ENCODE results near the gene SPRING1. TPM values are rescaled to one million over a fixed set of nuclear protein-coding genes. Genes with fewer than 3 reads are reported as not detected.

The SPRING1 gene
- total RNA-seq, 2 donors from 2014 or later, result 13.4 to 36.8 TPM

GRCh38 chr12:116727891-116728290 lies 10.0 kb downstream of the SPRING1 start:
- Histone ChIP-seq H3K4me3 (no peak overlapping the region), H3K9me3 (no peaks in the 10 kb centered on the region), H3K27me3 (replicated peaks; ENCODE audit: insufficient read depth) (no peaks in the 10 kb centered on the region), H3K36me3 (no peaks in the 10 kb centered on the region), H3K27ac (no peak overlapping the region), H3K4me1 (ENCODE audit: control insufficient read depth in 1 of 2, low read depth in 2 of 2) (no peaks in the 10 kb centered on the region)
- no peak for ATAC-seq (ENCODE audit: insufficient number of reproducible peaks, low FRiP score, low read depth)
- no peak for DNase-seq (ENCODE audit: low spot score)
- no peak for TF ChIP-seq CTCF (IDR thresholded peaks at IDR 0.05)

- no peak for TF ChIP-seq CTCF (IDR thresholded peaks at IDR 0.05)
These were observed 10.6 kb downstream of the SPRING1 start for GRCh38 chr12:116727261-116727660.

GRCh38 chr12:116726694-116727093 lies 11.2 kb downstream of the SPRING1 start:
- H3K4me1 ChIP-seq (ENCODE audit: control insufficient read depth in 1 of 2, low read depth in 2 of 2), result no peaks in the 10 kb centered on the region
- no peak overlapping the region for H3K27ac ChIP-seq
- no peaks in the 10 kb centered on the region for H3K27me3 ChIP-seq (replicated peaks; ENCODE audit: insufficient read depth)
- no peaks in the 10 kb centered on the region for H3K9me3 ChIP-seq
- ATAC-seq (ENCODE audit: insufficient number of reproducible peaks, low FRiP score, low read depth) (no peak), DNase-seq (ENCODE audit: low spot score) (no peak)
- no peak for TF ChIP-seq CTCF (IDR thresholded peaks at IDR 0.05)
- no peak overlapping the region for H3K4me3 ChIP-seq
- no peaks in the 10 kb centered on the region for H3K36me3 ChIP-seq

More at GRCh38 chr12:116727261-116727660, 10.6 kb downstream of the SPRING1 start:
- no peak overlapping the region for H3K4me3 ChIP-seq
- DNase-seq (ENCODE audit: low spot score) (no peak), ATAC-seq (ENCODE audit: insufficient number of reproducible peaks, low FRiP score, low read depth) (no peak)
- H3K27ac ChIP-seq, result no peak overlapping the region
- no peaks in the 10 kb centered on the region for H3K27me3 ChIP-seq (replicated peaks; ENCODE audit: insufficient read depth)
- H3K36me3 ChIP-seq, result no peaks in the 10 kb centered on the region
- no peaks in the 10 kb centered on the region for H3K9me3 ChIP-seq
- H3K4me1 ChIP-seq (ENCODE audit: control insufficient read depth in 1 of 2, low read depth in 2 of 2), result no peaks in the 10 kb centered on the region

- Histone ChIP-seq H3K4me3 (no peak overlapping the region), H3K36me3 (peaks cover 7% of the 10 kb centered on the region), H3K27me3 (replicated peaks; ENCODE audit: insufficient read depth) (no peaks in the 10 kb centered on the region), H3K27ac (no peak overlapping the region), H3K4me1 (ENCODE audit: control insufficient read depth in 1 of 2, low read depth in 2 of 2) (peaks cover 0 to 21% of the 10 kb centered on the region in 2 donors), H3K9me3 (no peaks in the 10 kb centered on the region)
- DNase-seq (ENCODE audit: low spot score), result no peak
- no peak for TF ChIP-seq CTCF (IDR thresholded peaks at IDR 0.05)
- ATAC-seq (ENCODE audit: insufficient number of reproducible peaks, low FRiP score, low read depth), result no peak
These were observed 15.6 kb downstream of the SPRING1 start for GRCh38 chr12:116722245-116722644.

- peaks cover 7% of the 10 kb centered on the region for H3K36me3 ChIP-seq
- no peak for DNase-seq (ENCODE audit: low spot score)
- no peaks in the 10 kb centered on the region for H3K27me3 ChIP-seq (replicated peaks; ENCODE audit: insufficient read depth)
- H3K27ac ChIP-seq, result no peak overlapping the region
- H3K4me3 ChIP-seq, result no peak overlapping the region
- no peak for ATAC-seq (ENCODE audit: insufficient number of reproducible peaks, low FRiP score, low read depth)
- peaks cover 0 to 24% of the 10 kb centered on the region in 2 donors for H3K4me1 ChIP-seq (ENCODE audit: control insufficient read depth in 1 of 2, low read depth in 2 of 2)
- TF ChIP-seq CTCF (IDR thresholded peaks at IDR 0.05), result no peak
- no peaks in the 10 kb centered on the region for H3K9me3 ChIP-seq
These were observed 17.9 kb downstream of the SPRING1 start for GRCh38 chr12:116719731-116720528.
